ENCODE measurements around the gene PLVAP.
"Not testable (repeated sequence)": the region's sequence is repeated elsewhere in the genome, so short reads cannot be mapped to it uniquely, and the experiment has no call there.

PLVAP gene

GRCh38 chr19:17398902-17399527, 21.9 kb upstream of the PLVAP start:
- no peak for DNase-seq

GRCh38 chr19:17394891-17395415, 17.8 kb upstream of the PLVAP start:
- DNase-seq, result peak; percentile 53

GRCh38 chr19:17393914-17394313, 16.8 kb upstream of the PLVAP start, which contains the start of gene CCDC194:
Gene CCDC194 (minus strand): TSS chr19:17394196. CDS start chr19:17394158, 38 bp downstream.
- DNase-seq, result no peak

GRCh38 chr19:17393002-17393401, 15.9 kb upstream of the PLVAP start:
- DNase-seq, result no peak

GRCh38 chr19:17391371-17392151, 14.4 kb upstream of the PLVAP start:
- no peak for DNase-seq

- DNase-seq, result peak; percentile 84
Observed at GRCh38 chr19:17390665-17391370, 13.7 kb upstream of the PLVAP start.

- DNase-seq, result no peak
Observed at GRCh38 chr19:17389957-17390664, 13.0 kb upstream of the PLVAP start.

- DNase-seq, result no peak
Observed at GRCh38 chr19:17389288-17389687, 12.1 kb upstream of the PLVAP start.

- DNase-seq, result peak; percentile 57
Observed at GRCh38 chr19:17385878-17386611, 8.9 kb upstream of the PLVAP start.

GRCh38 chr19:17380426-17381138, 3.4 kb upstream of the PLVAP start:
- DNase-seq, result no peak

- DNase-seq, result no peak
Observed at GRCh38 chr19:17379221-17379631, 2.1 kb upstream of the PLVAP start.

GRCh38 chr19:17378271-17378670, 1.1 kb upstream of the PLVAP start:
- no peak for DNase-seq

- no peak for DNase-seq
Observed at GRCh38 chr19:17370026-17370587, 7.0 kb downstream of the PLVAP start.

GRCh38 chr19:17365361-17365760, 11.8 kb downstream of the PLVAP start:
- DNase-seq, result no peak

GRCh38 chr19:17363852-17364605, 13.1 kb downstream of the PLVAP start:
- not testable (repeated sequence) for DNase-seq

- DNase-seq, result no peak
Observed at GRCh38 chr19:17359905-17360800, 17.0 kb downstream of the PLVAP start.

- no peak for DNase-seq
Observed at GRCh38 chr19:17358395-17358794, 18.7 kb downstream of the PLVAP start.

GRCh38 chr19:17357724-17358123, 19.4 kb downstream of the PLVAP start:
- no peak for DNase-seq

- no peak for DNase-seq
Observed at GRCh38 chr19:17357078-17357666, 20.0 kb downstream of the PLVAP start.
